EH (cell line): ENCODE results near the gene ACTL10.

Experiments used
- DNase-seq: peaks from one replicate; pipeline ENCODE4 v3.0.0-alpha.2; 2015; ENCODE audit warnings: low read depth

The ACTL10 gene

GRCh38 chr20:33649201-33649681 is 17.5 kb upstream of the ACTL10 start:
- no peak for DNase-seq

DNA sequence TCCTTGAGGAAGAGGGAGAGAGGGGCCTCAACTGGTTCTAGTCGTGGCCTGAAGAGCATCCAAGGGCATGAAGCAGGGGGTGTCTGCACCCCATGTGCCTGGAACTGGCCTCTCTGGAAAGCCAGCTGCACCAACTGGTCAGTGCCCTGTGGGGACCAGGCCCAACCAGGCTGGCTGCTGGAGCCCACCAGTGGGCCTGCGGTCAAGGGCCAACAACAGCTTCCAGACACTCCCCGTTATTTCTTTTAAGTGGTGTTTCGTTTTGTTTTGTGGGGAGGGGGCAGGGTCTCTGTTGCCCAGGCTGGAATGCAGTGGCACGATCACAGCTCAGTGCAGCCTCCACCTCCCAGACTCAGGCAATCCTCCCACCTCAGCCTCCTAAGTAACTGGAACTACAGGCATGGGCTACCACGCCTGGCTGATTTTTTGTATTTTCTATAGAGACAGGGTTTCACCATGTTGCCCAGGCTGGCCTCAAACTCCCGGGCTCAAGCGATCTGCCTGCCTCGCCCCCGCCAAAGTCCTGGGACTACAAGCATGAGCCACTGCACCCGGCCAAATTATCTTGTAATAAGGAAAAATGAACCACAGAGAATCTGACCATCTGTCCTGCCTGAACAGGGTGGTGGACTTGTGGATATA is 16.5 kb upstream of the ACTL10 start:
- DNase-seq: no peak

- DNase-seq: no peak
Observed at GRCh38 chr20:33650753-33651561, 15.8 kb upstream of the ACTL10 start.

DNA sequence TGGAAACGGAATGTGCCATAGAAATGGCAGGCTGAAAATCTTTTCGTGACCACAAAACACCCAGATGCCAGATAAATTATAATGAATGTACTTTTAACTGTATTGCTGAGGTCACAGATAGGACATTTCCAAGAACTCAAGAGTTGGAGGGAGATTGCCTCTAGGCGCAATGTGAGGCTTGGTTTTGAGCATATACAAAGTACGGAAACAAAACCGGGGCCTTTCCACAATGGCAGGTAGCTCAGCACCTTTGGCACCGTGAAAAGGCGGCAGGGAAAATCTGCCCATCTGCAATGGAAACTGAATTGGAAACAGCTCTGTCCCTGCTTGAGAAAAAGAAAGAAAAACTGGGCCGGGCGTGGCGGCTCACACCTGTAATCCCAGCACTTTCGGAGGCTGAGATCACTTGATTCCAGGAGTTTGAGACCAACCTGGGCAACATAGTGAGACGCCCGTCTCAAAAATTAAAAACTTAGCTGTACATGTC is 15.1 kb upstream of the ACTL10 start:
- DNase-seq: no peak

- DNase-seq: peak; percentile 74
Observed at GRCh38 chr20:33653218-33653899, 13.4 kb upstream of the ACTL10 start.

GRCh38 chr20:33653900-33654596 is 12.7 kb upstream of the ACTL10 start:
- DNase-seq: no peak

DNA sequence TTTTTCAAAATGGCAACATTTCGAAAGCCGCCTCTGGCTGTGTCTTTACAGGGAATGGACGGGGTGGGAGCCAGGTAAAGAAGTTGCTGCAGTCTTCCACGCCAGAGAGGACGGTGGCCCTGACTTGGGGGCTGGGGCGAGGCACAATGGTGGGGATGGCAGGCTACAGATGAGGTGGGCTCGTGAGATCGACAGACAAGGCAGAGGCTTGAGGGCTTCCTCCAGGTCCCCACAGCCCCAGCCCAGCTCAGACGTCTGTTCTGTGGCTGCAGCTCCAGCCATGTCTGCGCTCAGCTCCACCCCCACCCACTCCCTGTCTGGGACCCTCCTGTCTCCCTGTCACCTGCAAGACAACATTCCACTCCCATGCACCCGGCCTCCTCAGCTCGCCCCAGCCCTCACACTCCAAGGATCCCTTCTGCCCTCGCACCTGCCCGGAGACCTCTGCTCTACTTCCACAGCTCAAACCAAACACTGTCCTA is 12.0 kb upstream of the ACTL10 start:
- no peak for DNase-seq

GRCh38 chr20:33655164-33655563 is 11.6 kb upstream of the ACTL10 start:
- no peak for DNase-seq

GRCh38 chr20:33656010-33656782 is 10.5 kb upstream of the ACTL10 start:
- DNase-seq: no peak

DNA sequence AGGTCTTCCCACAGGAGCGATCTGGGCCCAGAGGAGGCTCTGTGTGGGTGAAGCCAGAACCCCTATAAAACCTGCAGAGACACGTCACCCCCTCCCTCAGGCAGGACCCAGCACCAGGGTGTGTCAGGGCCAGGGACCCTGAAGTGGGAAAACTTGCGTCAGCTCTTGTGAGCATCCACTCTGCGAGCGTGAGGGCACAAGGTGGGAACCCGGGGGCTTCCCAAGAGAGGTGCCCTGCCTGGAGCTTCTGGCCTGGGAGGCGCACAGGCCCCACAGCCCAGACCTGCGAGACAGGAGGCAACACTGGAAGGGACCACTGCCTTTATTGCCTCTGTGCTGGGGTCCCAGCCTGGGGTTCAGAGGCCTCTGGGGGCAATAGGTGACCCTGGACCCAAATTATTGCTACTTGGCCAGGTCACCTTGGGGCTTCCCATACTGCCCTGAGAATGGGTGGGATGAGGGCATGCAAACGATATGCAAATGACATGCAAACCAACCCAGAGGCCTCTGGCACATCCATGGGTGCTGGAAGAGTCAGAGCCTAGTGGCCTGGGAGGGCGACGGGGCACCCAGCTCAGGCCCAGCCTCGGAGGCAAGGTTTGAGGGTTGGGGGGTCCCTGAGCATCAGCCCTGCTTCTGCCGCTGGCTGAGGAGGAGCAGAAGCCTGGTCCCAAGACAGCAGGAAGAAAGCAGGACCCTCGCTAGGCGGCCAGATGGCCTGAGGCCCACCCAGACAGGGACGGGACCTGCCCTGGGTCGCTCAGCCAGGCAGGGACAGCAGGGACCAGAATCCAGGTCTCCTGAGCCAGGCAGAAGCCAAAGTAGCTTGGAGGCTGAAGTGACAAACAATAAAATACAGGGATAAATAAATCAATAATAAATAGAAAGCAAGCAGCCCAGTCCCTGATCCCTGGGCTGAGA is 9.7 kb upstream of the ACTL10 start:
- DNase-seq: no peak

- DNase-seq: no peak
Observed at GRCh38 chr20:33657704-33658095, 9.0 kb upstream of the ACTL10 start.

- DNase-seq: no peak
Observed at GRCh38 chr20:33658510-33658909, 8.2 kb upstream of the ACTL10 start.

GRCh38 chr20:33658929-33659328 is 7.8 kb upstream of the ACTL10 start:
- DNase-seq: no peak

GRCh38 chr20:33659341-33660034 is 7.3 kb upstream of the ACTL10 start:
- no peak for DNase-seq

DNA sequence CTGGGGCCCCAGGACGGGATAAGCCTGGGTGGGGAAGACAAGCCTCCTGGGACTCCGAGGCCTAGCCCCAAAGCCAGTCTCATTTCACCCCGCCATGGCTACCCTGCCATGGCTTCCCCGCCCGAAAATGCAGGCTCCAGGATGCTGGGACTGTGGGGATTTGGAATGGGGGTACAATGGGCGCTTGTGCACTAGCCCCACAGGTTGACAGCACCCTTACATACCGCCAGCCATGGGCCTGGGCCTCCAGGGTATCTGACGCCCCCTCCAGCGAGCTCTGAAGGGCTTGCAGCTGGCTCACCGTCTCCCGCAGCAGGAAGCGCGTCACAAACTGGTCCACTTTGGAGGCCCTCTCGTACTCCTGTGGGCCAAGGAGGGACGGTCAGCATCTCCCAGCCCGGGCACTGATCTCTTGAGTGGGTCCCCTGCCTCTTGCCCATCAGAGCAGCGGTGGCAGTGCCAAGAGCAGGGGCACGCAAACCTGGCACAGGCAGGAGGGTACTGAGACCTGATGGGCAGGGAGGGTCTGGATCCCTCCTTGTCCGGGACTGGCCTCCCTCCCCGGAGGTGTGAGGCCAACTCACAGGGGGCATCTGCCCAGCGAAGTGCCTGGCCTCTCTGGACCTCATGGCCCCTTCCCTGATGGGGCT is 6.6 kb upstream of the ACTL10 start:
- DNase-seq: no peak

GRCh38 chr20:33660685-33661058 is 6.1 kb upstream of the ACTL10 start:
- no peak for DNase-seq

DNA sequence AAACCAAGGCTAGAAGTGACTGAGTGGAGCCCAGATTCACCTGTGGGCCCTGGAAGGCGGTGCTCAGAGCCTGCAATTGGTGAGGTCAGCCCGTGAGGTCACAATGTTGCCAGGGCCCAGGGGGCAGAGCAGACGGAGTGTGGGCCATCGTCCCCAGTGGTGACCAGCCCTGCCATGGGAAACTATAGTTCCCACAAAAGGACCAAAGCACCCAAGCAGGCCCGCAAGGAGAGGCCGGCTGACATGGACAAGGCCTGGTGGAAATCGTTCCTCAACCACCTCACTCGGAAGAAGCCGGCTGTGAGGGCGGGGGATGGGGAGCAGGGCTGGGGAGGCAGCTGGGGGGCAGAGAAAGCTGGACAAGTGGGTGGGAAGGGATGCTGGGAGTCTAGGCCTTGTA is 4.6 kb upstream of the ACTL10 start, which contains the start of gene C20orf144:
TSS of gene C20orf144 (plus strand) at position 156 of the 400 bp plus-strand sequence. CDS start at position 175, 19 bp downstream.
- no peak for DNase-seq

DNA sequence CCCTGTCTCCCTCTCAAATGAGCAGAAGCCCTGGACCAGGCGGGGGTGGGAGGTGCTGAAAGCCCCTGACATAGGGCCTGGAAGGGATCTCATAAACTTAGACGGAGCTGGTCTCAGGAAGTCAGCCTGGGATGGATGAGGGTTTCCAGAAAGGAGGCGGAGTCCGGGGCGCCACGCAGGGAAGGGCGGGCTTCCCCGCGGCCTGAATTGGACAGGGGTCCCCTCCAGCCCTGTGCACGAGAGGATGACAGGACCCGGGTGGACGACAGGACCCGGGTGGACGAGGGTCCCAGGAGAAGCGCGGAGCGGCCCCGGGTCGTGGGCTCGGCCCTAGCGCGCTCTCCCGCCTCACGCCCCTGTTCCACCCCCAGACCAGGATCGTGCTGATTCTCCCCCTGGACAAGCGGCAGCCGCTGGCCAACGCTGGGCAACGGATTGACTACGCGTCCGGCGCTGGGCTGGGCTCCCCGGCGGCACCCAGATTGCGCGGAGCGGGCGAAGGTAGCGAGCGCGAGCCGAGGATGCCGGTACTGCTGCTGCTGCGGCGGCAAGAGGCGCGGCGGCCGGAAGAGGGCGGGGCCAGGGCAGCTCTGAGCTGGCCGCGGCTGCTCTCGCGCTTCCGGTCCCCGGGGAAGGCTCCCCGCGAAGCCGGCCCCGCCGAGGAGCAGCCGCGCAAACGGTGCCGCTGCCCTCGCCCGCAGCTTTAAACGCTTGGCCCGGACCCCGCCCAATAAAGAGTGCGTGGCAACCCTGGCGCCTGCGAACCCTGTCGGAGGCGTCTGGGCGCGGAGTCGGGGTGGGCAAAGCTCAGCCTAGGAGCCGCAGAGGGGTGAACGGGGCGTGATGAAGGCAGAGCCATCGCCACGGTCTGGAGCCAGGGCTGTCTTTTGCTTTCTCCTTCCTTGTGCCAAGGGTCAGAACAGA is 3.3 kb upstream of the ACTL10 start:
- peak; percentile 81 for DNase-seq
